Measurements from ENCODE around the gene SPOCK1.

SPOCK1 gene

DNA sequence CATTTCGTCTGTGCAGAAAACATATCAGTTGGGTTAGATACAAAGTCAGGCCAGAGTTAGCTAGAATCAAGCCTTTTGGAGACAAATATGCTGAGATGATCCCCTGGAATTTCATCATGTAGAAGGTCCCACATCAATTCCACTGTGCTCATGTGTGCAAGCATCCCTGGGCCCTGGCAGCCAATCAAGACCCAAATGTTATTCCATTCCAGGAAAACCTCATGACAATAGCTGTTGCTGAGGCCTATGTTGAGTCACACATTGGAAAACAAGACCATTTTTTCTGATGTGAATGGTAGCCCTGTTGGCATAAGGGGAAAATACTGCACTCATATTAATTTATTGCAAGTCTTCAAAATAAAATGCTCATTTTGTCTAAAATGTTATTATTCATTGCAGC is 11.5 kb downstream of the SPOCK1 start:
- no peaks in the 10 kb centered on the region for H3K9me3 ChIP-seq (ENCODE audit: low read depth, low read length)
- TF ChIP-seq POLR2AphosphoS5 (IDR thresholded peaks at IDR 0.05; ENCODE audit: borderline replicate concordance, low read depth, low read length) (no peak), EZH2 (IDR thresholded peaks at IDR 0.05) (no peak), FOXP2 (optimal IDR thresholded peaks at IDR 0.05; ENCODE audit: control extremely low read depth, extremely low read length, insufficient read depth) (no peak)
- no peak overlapping the region for H3K9ac ChIP-seq (ENCODE audit: insufficient read length)
- DNase-seq (ENCODE audit: low read depth, low spot score), result no peak
- H3K27ac ChIP-seq, result no peak overlapping the region
- no peaks in the 10 kb centered on the region for H3K36me3 ChIP-seq (ENCODE audit: insufficient read depth, low read length)
- H3K4me3 ChIP-seq, result no peak overlapping the region

DNA sequence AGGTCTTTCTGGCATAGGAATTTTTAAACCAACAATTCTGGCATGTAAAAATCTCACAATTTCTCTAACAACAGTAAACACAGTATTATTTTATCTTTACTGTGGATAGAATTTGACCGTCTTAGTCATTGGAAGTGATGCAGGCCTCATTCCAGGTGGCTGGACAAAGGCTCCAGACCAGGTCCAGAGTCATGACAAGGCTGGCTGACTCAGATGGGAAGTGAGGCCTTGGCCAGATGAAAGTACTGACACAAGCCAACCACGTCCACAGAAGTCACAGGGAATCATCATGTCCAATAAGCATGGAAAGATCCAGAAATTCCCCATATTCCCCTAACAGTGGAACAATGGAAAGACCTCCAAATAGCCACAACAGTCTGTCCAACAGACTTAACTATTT is 12.4 kb downstream of the SPOCK1 start:
- no peak overlapping the region for H3K4me3 ChIP-seq
- no peak for DNase-seq (ENCODE audit: low read depth, low spot score)
- no peaks in the 10 kb centered on the region for H3K9me3 ChIP-seq (ENCODE audit: low read depth, low read length)
- H3K27ac ChIP-seq, result no peak overlapping the region
- TF ChIP-seq EZH2 (IDR thresholded peaks at IDR 0.05) (no peak), FOXP2 (optimal IDR thresholded peaks at IDR 0.05; ENCODE audit: control extremely low read depth, extremely low read length, insufficient read depth) (no peak), POLR2AphosphoS5 (IDR thresholded peaks at IDR 0.05; ENCODE audit: borderline replicate concordance, low read depth, low read length) (no peak)
- H3K36me3 ChIP-seq (ENCODE audit: insufficient read depth, low read length), result no peaks in the 10 kb centered on the region
- no peak overlapping the region for H3K9ac ChIP-seq (ENCODE audit: insufficient read length)

DNA sequence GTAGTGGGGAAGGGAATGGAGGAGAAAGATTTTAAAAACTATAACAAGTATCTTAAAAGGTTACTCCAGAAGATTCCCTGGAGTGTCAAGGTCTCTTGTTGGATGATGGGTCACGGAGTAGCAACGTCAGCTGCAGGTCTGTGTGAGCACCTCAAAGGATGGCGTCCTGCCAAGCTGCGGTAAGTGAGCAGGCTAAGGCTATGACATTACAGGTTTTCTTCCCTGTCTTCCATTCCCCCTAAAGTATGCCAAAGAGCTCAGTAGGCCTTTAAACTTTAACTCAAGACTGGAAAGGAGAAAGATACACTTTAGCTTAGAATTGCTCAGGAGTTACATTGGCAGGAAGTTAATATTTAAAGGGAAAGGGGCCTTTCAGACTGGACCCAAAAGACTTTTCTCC is 17.5 kb downstream of the SPOCK1 start:
- no peak for DNase-seq (ENCODE audit: low read depth, low spot score)
- no peak for TF ChIP-seq POLR2AphosphoS5 (IDR thresholded peaks at IDR 0.05; ENCODE audit: borderline replicate concordance, low read depth, low read length)
- TF ChIP-seq FOXP2 (optimal IDR thresholded peaks at IDR 0.05; ENCODE audit: control extremely low read depth, extremely low read length, insufficient read depth), result no peak
- no peak for TF ChIP-seq EZH2 (IDR thresholded peaks at IDR 0.05)
- Histone ChIP-seq H3K4me3 (no peak overlapping the region), H3K27ac (no peak overlapping the region), H3K9me3 (ENCODE audit: low read depth, low read length) (no peaks in the 10 kb centered on the region), H3K36me3 (ENCODE audit: insufficient read depth, low read length) (no peaks in the 10 kb centered on the region), H3K9ac (ENCODE audit: insufficient read length) (no peak overlapping the region)

DNA sequence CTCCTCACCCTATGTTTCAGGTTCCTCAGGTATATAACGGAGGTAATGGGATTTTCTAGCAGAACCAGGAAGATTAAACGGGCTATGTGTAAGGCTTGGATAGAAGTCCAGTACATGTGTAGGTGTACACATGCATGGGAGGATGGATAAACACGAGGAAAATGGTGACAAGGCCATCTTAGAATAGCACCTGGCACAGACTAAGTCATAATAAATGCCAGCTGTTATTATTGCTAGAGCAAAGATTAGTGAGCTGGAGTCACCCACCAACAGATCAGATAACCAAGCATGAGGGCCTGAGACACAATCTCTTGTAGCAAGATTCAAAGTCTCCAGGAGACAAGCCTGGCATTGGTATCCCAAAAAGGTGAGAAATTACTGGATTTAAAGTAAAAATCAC is 21.1 kb downstream of the SPOCK1 start:
- Histone ChIP-seq H3K36me3 (ENCODE audit: insufficient read depth, low read length) (no peaks in the 10 kb centered on the region), H3K9ac (ENCODE audit: insufficient read length) (no peak overlapping the region), H3K9me3 (ENCODE audit: low read depth, low read length) (no peaks in the 10 kb centered on the region), H3K27ac (no peak overlapping the region), H3K4me3 (no peak overlapping the region)
- TF ChIP-seq POLR2AphosphoS5 (IDR thresholded peaks at IDR 0.05; ENCODE audit: borderline replicate concordance, low read depth, low read length) (no peak), EZH2 (IDR thresholded peaks at IDR 0.05) (no peak), FOXP2 (optimal IDR thresholded peaks at IDR 0.05; ENCODE audit: control extremely low read depth, extremely low read length, insufficient read depth) (no peak)
- no peak for DNase-seq (ENCODE audit: low read depth, low spot score)

DNA sequence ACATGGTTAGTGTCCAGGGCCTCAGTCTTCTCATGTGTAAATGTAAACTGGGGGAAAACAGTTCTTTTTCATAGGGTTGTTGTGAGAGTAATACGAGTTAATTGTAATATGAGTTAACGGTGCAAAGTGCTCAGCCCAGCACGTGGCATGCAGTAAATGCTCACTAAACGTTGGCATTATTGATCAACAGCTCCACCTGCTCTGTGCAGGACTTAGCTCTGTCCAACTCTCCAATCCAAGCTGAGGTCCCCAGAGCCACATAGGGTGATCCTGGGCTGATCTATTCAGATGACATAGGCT is 28.3 kb downstream of the SPOCK1 start:
- H3K36me3 ChIP-seq (ENCODE audit: insufficient read depth, low read length), result no peaks in the 10 kb centered on the region
- DNase-seq (ENCODE audit: low read depth, low spot score), result no peak
- H3K9ac ChIP-seq (ENCODE audit: insufficient read length), result no peak overlapping the region
- TF ChIP-seq EZH2 (IDR thresholded peaks at IDR 0.05) (no peak), POLR2AphosphoS5 (IDR thresholded peaks at IDR 0.05; ENCODE audit: borderline replicate concordance, low read depth, low read length) (no peak), FOXP2 (optimal IDR thresholded peaks at IDR 0.05; ENCODE audit: control extremely low read depth, extremely low read length, insufficient read depth) (no peak)
- H3K9me3 ChIP-seq (ENCODE audit: low read depth, low read length), result no peaks in the 10 kb centered on the region
- H3K4me3 ChIP-seq, result no peak overlapping the region
- H3K27ac ChIP-seq, result no peak overlapping the region

DNA sequence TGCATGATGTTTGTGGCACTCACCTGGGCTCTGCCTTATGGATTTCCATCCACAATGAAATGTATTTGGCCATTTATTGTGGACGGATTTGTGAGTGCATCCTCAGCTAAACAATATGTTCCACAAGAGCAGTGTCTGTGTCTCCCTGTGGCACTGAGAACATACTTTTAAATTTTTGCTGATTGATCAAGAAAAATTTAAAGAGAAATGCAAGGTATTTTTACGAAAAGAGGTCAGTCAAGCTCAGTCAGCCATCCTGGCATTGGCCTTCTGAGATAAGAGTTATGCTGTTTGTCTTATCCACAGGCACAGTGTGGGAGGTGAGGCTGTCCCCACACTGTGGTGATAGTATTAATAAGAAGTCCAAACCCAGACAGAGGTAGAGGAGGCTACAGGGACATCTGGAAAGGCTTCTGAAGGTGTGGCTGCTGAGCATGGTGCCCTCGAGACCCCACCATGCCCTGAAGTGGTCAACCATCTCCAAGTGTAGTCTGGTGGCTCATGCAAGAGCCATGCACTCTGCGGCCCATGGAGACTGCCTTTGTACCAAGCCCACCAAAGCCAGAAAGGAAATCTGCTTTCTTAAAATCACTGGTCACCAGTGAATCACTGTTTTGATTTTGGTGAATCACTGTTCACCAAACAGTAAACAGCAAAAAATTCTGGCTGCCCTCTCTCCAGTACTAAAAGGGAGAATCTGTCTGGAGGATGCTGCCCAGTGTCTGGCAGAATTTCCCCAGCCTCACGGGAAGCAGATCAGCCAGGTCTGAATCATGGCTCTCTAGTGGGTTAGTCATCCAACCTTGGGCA is 28.8 kb downstream of the SPOCK1 start:
- Histone ChIP-seq H3K36me3 (ENCODE audit: insufficient read depth, low read length) (no peaks in the 10 kb centered on the region), H3K27ac (no peak overlapping the region), H3K9ac (ENCODE audit: insufficient read length) (no peak overlapping the region), H3K9me3 (ENCODE audit: low read depth, low read length) (no peaks in the 10 kb centered on the region), H3K4me3 (no peak overlapping the region)
- DNase-seq (ENCODE audit: low read depth, low spot score), result no peak
- no peak for TF ChIP-seq FOXP2 (optimal IDR thresholded peaks at IDR 0.05; ENCODE audit: control extremely low read depth, extremely low read length, insufficient read depth)

DNA sequence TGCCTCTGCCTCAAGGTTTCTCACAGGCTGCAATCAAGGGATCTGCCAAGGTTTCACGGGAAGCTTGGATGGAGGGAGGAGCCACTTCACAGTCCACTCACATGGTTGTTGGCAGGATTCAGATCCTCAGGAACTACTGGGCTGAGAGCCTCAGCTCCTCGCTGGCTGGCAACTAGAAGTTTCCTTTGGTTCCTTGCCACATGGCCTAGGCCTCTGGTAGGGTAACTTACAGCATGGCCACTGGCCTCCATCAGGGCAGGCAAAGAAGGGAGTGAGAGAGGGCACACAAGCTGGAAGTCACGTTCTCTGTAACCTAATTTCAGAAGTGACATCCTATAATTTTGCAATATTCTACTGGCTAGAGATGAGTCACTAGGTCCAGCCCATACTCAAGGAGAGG is 32.2 kb downstream of the SPOCK1 start:
- Histone ChIP-seq H3K9me3 (ENCODE audit: low read depth, low read length) (no peaks in the 10 kb centered on the region), H3K4me3 (no peak overlapping the region), H3K27ac (no peak overlapping the region), H3K36me3 (ENCODE audit: insufficient read depth, low read length) (no peaks in the 10 kb centered on the region), H3K9ac (ENCODE audit: insufficient read length) (no peak overlapping the region)
- DNase-seq (ENCODE audit: low read depth, low spot score), result no peak
- TF ChIP-seq POLR2AphosphoS5 (IDR thresholded peaks at IDR 0.05; ENCODE audit: borderline replicate concordance, low read depth, low read length), result no peak
- no peak for TF ChIP-seq EZH2 (IDR thresholded peaks at IDR 0.05)
- no peak for TF ChIP-seq FOXP2 (optimal IDR thresholded peaks at IDR 0.05; ENCODE audit: control extremely low read depth, extremely low read length, insufficient read depth)

DNA sequence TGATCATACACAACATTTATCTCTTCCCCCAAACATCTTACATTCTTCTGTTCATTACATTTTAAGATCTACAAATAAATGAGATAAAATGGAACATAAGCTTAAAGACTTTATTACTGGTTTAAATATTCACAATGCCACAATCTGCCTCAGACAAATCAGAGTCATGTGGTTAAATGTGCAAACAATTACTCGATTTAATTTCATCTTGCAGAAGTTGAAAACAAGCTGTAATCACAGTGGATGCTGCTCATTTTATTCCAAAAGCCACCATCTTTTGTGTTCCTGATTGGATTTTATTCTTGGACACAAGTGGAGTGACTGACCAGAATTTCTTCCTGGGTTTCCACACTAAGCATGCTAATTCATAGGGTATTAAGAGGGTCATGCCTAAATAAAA is 33.2 kb downstream of the SPOCK1 start:
- Histone ChIP-seq H3K4me3 (no peak overlapping the region), H3K27ac (no peak overlapping the region), H3K9me3 (ENCODE audit: low read depth, low read length) (no peaks in the 10 kb centered on the region), H3K36me3 (ENCODE audit: insufficient read depth, low read length) (no peaks in the 10 kb centered on the region), H3K9ac (ENCODE audit: insufficient read length) (no peak overlapping the region)
- TF ChIP-seq FOXP2 (optimal IDR thresholded peaks at IDR 0.05; ENCODE audit: control extremely low read depth, extremely low read length, insufficient read depth) (no peak), EZH2 (IDR thresholded peaks at IDR 0.05) (no peak), POLR2AphosphoS5 (IDR thresholded peaks at IDR 0.05; ENCODE audit: borderline replicate concordance, low read depth, low read length) (no peak)
- DNase-seq (ENCODE audit: low read depth, low spot score), result no peak

All from SK-N-MC (cell line).